Stimulated activated CD8-positive, alpha-beta memory T cell treated with anti-CD3 and anti-CD28 coated beads, Interleukin-4, amount 100 ng/mL, for 1 hour (primary cell): ENCODE data around the gene FAU.

Experiments used
- DNase-seq, 2 donors: peaks; one replicate each; pipeline ENCODE4 v3.0.0-alpha.2; 2020; ENCODE audit warnings: low read depth in 2 of 2, low spot score in 1 of 2

The FAU gene

DNA sequence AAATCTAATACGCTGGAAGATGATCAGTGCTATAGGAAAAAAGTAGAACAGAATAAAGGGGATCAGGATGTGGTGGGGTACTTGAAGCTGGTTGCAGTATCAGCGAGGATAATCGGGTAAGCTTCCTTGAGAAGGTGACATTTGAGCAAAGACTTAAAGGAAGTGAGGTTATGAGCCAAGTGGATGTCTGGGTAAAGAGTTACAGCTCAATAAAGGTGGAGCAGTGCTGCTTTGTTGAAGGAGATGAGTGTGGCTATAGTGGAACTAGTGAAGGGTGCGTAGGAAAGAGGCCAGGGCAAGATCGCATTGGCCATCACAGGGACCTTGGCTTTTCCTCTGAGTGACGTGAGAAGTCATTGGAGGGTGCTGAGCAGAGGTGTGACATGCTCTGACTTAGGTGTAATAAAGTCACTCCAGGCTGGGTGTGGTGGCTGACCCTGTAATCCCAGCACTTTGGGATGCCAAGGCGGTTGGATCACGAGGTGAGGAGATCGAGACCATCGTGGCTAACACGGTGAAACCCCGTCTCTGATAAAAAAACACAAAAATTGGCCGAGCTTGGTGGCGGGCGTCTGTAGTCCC, 14.7 kb upstream of the FAU start:
- DNase-seq = no peak

GRCh38 chr11:65135633-65136145, 13.8 kb upstream of the FAU start:
- DNase-seq = no peak

DNA sequence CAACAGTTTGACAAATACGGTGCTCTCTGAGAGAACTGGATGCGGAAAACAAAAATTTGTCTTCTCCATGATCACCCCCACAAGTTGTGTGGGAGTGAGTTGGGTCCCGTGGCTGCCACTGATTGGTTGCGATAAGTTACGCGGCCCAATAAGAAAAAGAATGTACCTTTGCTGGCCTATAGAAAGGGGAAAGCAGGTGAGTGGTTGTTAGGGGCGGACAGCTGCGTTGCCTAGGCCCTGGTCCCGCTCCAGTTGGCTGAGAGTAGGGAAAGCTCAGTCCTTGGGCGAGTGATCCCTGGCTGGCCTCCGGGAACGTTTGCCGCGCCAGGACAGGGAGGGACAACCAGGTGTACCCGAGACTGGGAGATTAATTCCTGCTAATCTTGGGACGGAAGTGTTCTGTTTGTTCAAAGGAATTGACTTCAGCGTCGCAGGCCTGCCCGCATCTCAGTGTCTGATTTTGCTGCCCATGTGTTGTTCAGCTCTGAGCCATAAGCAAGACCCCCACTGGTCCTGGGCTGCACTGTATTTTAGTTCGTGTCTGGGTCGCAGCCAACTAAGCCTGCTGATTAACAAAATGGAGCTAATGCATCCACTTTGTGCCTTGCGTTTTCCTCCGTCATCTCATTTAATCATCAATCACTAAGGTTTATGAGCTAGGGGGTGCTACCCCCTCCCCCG, 13.2 kb upstream of the FAU start:
- peak in 1 of 2 donors; percentile 65 for DNase-seq

- peak; percentile 79 to 85 for DNase-seq
Observed at GRCh38 chr11:65134240-65134951, 12.5 kb upstream of the FAU start, which contains the start of gene SYVN1. Gene SYVN1 (minus strand): TSS chr11:65134519. CDS start chr11:65133601, 918 bp downstream.

DNA sequence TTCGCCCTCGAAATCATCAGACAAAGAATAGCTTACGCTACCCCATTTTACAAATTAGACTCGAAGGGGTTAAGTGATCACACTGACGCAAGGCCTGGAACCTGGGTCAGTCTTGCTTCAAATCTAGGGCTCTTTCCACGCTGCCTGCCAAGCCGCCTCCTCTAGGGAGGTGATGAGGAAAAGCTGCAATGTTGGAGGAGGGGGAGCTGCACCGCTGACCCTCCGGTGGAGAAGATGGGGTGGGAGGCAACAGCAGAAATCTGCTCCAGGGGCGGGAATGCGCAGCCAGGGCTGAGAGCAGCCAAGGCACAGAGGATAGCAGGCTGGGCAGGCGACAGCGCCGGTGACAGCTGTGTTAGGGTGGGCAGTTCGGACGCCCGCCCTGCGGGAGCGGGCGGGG, 11.8 kb upstream of the FAU start:
- DNase-seq = no peak

DNA sequence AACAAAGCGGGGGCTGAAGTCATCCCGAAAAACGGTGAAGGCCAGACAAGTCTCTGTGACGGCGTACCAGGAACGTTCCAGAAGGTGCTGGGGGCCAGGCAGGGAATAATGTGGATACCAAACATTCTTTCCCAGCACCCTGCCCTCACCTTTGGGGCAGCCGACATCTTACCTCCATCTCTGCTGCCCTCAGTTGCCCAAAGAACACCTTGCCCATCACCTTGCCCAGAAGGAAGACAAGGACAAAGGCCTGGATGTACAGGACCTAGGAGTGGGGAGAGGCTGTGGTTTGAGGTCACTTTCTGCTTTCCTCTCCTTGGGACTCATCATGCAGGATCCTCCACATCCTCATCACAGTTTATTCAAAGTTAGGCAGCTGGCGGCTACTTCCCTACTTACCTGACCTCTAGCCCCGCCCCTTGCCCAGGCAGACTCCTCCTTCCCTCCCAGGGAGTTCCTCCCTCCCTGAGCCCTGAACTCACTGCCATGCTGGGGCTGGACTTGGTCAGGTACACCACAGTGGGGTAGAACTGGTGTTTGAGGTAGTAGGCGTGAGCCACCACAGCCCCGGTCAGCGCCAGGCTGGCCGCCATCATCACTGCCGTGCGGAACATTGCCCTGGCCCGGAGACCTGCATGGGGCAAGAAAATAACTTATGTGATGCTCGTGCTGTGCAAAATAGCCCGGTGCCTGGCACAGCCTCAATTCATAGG, 11.2 kb upstream of the FAU start:
- no peak for DNase-seq

DNA sequence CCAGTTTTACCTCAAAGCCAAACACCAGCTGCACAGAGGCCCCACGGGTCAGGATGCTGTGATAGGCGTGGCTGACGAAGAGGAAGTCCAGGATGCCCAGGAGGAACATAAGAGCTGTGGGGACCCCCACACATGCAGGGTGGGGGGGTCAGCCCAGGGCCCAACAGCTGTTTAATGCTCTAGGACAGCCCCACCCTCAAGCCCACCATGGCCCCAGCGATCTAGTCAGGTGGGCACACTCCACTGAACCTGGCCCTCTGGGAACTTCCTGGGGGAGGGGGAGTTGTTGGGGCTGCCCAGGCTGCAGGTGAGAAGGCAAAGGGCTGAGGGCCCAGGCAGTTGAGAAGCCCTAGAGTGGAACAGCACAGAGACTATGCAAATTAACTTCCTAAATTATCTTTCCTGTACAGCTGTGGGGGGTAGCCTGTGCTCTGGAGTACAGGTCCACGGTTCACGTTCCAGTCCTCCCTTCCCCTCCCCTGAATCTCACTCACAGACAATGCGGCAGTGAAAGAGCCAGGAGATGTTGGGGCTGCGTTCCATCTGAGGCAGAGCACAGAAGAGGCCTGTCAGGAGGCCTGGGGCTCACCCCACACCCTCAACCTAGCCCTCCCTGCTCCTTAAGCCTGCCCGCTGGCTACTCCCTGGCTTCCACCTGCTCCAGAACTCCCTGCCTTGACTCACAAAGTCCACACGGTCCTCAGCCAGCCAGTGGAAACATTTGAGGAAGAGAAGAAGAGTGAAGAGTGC, 10.5 kb upstream of the FAU start:
- no peak for DNase-seq

GRCh38 chr11:65131895-65132237, 9.9 kb upstream of the FAU start:
- no peak for DNase-seq

GRCh38 chr11:65131417-65131776, 9.5 kb upstream of the FAU start:
- DNase-seq = no peak

GRCh38 chr11:65130631-65131416, 8.9 kb upstream of the FAU start:
- DNase-seq = no peak

DNA sequence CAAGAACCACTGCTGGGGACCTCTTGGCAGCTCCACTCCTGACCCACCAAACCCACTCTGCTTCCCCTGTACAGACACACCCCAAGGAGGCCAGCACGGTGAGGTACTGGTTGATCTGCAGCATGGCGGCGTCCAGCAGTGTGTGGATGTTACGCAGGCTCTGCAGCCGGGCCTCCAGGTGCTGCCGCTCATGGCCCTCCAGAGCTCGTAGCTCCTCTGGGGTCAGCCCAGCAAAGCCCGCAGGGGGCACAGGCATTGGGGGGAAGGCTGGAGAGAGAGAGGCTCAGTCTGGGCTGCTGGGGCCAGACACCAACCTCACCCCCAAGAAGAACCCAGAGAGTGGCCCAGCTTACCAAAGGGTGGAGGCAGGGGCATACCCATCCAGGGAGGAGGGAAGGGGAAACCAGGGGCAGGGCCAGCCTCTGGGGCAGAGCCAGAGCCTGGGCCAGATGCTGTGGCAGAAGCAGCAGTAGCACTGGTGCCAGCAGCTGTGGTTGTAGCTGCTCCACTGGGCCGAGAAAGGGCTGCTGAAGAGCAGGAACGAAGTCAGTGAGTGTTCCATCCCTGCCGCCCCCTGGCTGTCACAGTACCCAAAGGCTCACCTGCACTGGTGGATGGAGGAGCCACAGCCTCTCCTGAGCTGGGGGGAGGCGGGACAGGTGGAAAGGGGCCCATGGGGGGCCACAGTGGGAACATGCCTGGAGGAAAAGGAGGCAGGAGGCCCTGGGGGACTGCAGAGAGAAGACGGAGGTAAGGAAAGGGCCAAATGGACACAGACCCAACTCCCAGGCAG, 7.9 kb upstream of the FAU start:
- DNase-seq = no peak

DNA sequence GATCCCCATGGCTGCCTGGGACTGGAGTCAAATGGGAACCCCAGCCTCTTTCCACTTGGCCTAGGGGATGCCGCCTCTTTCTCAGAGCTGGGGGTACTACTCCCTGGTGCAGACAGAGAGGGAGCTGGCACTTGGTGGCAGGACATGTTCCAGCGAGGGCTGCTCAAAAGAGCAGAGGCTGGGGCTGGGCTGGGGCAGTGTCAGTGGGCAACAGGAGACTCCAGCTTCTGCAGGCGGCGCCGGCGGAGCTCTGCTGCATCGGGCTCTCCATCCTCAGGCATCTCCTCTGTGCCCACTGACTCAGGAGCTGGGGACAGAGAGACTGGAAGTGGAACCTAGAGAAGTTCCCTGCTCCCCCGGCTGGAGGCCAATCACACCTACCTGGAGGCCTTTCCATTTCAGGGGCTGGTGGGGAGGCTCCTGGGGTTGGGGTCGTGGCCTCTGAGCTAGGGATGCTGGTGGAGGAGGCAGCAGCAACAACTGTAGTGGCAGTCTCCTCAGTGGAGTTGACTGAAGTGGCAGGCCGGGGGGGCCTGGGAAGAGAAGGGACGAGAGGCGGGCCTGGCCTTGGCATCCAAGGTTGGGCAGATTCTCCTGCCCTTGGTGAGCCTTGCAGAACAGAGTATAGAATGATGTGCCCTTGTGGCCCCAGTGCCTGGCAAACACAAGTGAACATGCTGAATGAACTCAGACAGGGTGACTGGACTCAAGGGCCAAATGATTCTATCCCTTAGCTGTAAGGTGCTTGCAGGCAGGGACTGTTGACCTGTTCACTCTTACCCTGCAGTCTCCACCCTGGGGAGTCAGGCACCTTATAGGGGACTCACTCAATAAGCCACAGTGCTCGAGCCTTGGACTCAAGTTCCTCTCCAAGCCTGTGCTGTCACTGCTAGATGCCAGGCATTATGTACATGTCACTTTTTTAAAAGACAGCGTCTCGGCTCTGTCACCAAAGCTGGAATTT, 6.5 kb upstream of the FAU start:
- DNase-seq = no peak

- DNase-seq = no peak
Observed at GRCh38 chr11:65127473-65128181, 5.7 kb upstream of the FAU start.

- no peak for DNase-seq
Observed at GRCh38 chr11:65126624-65127274, 4.8 kb upstream of the FAU start.

DNA sequence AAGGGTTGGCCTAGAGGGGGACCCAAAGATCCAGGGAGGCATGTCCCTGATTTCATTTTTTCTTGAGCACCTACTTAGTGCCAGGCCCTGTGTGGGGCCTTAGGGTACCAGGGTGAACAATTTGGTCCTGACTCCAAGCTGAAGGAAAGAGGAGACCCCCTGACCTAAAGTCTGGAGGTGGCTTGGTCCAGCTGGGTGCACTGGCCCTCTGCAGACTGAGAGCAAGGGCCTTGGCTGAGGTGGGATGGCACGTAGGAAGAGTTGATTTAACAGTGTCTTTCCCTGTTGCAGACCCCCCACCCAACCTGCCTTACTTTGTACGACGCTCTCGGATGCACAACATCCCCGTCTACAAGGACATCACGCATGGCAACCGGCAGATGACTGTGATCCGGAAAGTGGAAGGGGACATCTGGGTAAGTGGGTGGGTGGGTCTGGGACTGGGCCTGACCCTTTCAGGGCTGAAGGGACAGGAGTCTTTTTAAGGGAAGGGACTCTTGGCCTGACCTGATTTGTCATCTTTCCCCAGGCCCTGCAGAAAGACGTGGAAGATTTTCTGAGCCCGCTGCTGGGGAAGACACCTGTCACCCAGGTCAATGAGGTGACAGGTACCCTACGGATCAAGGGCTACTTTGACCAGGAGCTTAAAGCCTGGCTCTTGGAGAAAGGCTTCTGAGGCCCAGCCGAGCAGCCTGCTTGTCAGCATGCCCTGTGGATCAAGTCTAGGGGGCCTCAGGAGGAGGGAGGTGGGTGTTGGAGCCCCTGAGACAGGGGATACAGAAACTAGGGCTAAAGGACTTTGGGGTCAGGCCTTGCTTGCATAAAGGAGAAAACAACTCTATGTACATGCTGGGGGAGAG, 3.5 kb upstream of the FAU start:
- DNase-seq = no peak

GRCh38 chr11:65124480-65125196, 2.7 kb upstream of the FAU start:
- DNase-seq = no peak
